ENCODE results near the gene KDM3B.

Gene KDM3B

DNA sequence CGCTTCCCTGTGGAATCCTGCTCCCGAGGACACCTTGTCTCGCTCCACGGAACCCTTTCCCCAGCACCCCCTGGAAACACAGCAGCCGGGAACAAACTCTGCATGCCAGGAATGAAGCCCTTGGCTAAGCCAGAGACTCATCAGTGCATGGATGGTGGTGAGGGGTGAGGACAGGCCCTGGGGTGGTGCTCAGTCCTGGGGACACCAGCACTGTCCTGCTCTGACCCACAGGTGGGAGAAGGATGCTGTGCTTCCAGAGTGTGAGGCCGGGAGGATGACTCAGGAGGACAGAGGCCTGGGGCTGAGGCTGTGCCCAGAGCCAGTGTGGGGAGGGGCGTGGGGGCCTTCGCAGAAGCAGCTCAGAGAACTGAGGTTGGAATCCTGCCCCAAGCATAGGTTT is 101.6 kb downstream of the KDM3B start:
- Mint-ChIP-seq H3K36me3 (ENCODE audit: low read depth) (no peaks in the 10 kb centered on the region), H3K27ac (no peak overlapping the region), H3K9me3 (no peaks in the 10 kb centered on the region), H3K4me1 (ENCODE audit: low read depth) (peaks cover 24% of the 10 kb centered on the region), H3K4me3 (no peak overlapping the region), H3K27me3 (peaks cover 22% of the 10 kb centered on the region)
- intact Hi-C loops (cut with micrococcal nuclease), result no loop called here

DNA sequence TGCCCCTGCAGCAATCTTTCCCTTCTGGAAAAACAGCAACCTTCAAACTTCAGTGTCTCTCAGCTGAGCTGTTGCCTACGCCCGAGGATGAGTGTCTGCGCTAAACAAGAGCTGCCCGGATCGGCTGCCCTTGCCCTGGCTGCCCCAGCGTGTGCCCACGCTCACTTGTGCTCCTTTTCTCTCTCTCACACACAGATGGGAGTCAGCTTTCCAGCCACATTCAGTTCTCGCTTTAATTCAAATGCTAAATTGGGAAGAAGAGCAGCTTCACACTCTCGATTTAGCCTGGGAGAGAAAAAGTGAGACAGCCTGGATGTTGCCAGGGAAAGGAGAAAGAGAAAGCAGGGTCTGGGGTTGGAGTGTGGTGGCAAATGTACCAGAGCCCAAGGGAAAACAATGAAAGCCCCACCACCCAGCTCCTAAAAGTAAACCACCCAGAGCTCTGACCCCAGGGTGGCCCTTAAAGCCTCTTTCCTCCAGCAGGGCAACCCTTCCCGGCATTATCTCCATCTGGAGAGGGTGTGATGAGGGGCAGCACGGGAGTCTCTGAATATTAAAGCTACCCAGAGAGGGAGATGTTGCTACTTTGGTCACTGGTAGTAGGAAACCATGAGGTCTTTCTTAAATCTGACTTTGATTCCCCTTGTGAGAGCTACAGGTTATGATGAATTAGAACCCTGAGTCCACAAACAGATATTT is 102.9 kb downstream of the KDM3B start:
- Mint-ChIP-seq H3K27ac (no peak overlapping the region), H3K36me3 (ENCODE audit: low read depth) (no peaks in the 10 kb centered on the region), H3K4me1 (ENCODE audit: low read depth) (peaks cover 24% of the 10 kb centered on the region), H3K9me3 (no peaks in the 10 kb centered on the region), H3K27me3 (peaks cover 18% of the 10 kb centered on the region), H3K4me3 (no peak overlapping the region)
- intact Hi-C loops (cut with micrococcal nuclease), result no loop called here

DNA sequence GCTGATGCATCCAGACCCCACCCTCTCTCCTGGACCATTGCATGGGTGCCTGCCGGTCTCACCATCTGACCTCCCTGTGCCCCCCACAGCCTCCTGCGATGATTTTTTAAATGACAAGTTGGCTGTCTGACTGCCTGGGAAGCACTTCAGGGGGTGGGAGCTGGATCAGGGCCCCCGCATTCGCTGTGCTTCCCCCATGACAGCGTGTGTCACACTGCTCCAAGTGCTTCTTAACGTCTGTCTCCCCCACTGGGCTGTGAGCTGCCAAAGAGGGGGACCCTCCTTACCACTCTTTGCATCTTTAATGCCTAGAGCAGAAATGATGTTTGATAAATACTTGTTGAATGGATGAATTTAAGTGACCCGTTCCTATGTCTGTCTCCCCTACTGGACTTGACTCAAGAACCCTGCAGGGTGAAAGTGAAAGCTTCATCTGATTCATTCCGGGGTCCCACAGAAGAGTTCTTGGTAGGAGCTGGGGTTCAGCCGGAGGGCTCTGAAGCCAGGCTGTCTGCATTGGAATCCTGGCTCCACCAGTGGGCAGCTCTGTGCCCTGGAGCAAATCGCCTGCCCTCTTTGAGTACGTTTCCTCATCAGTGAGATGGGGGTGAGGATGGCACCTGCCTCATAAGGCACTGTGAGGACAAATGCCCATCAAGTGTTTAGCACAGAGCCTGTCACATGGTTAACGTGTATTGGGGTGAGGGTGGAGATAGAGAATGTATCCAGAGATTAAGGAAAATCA is 105.2 kb downstream of the KDM3B start:
- Mint-ChIP-seq H3K4me3 (no peak overlapping the region), H3K36me3 (ENCODE audit: low read depth) (no peaks in the 10 kb centered on the region), H3K27me3 (peaks cover 12% of the 10 kb centered on the region), H3K27ac (no peak overlapping the region), H3K4me1 (ENCODE audit: low read depth) (peaks cover 37% of the 10 kb centered on the region), H3K9me3 (no peaks in the 10 kb centered on the region)
- intact Hi-C loops (cut with micrococcal nuclease), result no loop called here

DNA sequence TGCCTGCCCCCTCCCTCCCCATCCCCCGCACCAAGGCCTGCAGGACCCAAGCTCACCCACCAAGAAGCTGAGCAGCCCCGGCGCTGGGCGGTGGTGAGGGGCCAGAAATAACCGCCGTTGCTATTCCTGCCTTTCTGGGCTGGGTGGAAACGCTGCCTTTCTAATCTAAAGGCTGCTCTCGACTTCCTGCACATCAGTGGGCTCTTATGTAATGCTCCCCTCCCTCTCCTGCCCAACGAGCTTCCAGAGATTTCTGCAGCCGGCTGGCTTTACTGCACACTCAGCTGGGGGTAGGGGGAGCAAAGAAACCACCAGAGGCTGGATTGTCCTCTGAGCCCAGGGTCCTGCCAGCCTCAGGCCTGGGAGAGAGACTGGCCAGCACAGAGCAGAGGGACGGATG is 105.9 kb downstream of the KDM3B start:
- intact Hi-C loops (cut with micrococcal nuclease), result no loop called here
- H3K27me3 Mint-ChIP-seq, result peaks cover 12% of the 10 kb centered on the region

DNA sequence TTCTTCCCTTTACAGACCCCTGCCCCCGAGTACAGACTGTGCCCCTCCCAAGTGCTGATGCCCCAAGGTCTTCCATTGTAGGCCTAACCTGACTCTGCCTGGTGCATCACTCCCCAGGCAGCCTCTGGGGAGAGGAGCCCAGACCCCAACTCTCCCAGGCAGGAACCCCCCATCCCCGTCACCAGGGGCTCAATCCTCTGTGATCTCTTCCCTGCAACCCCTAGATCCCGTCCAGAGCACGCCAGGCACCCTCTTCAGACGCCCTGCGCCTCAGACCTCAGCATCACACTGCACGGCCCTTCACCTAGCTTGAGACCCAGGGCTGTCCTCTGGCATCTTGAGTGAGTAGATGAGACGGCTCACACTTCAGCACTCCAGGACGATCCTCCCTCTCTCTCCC is 106.4 kb downstream of the KDM3B start:
- H3K4me3 Mint-ChIP-seq, result no peak overlapping the region
- intact Hi-C loops (cut with micrococcal nuclease), result no loop called here

More for the DNA sequence above, 105.9 kb downstream of the KDM3B start:
- Mint-ChIP-seq H3K4me1 (ENCODE audit: low read depth) (peaks cover 37% of the 10 kb centered on the region), H3K9me3 (no peaks in the 10 kb centered on the region), H3K4me3 (no peak overlapping the region), H3K36me3 (ENCODE audit: low read depth) (no peaks in the 10 kb centered on the region), H3K27ac (peak overlapping the region; percentile 86)

DNA sequence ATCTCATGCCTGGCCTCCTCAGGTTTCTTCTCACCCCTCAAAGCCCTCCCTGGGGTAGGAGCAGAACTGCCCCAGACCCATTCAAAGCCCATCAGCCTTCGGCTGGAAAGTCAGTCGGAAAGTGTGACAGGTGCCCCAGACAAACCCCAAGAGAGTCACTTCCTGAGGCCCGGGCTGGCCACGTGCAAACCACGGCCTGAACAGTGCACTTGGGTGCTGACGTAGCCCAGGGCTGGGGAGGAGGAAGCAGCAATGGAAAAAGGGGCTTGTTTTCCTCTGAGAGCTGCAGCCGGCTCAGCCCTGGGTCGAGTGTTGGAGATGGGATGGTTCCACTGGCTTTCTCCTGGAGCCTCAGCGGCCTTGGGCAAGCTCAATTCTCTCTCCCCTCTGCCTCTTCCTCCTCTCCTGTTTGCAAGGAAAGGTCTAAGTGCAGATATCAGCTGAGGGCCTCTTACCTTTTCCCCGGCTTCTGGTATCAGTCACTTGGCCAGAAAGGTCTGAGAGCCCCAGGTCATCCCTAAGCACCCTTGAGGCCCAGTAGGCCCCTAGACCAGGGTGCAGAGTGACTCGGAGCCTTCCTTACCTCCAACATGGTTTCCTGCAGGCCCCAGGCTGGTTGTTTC is 106.9 kb downstream of the KDM3B start:
- Mint-ChIP-seq H3K4me3 (no peak overlapping the region), H3K4me1 (ENCODE audit: low read depth) (peaks cover 43% of the 10 kb centered on the region), H3K27me3 (peaks cover 12% of the 10 kb centered on the region), H3K36me3 (ENCODE audit: low read depth) (peaks cover under 1% of the 10 kb centered on the region), H3K9me3 (no peaks in the 10 kb centered on the region), H3K27ac (peak overlapping the region; percentile 86)
- intact Hi-C loops (cut with micrococcal nuclease), result no loop called here

More for the DNA sequence above, 106.4 kb downstream of the KDM3B start:
- H3K4me1 Mint-ChIP-seq (ENCODE audit: low read depth), result peaks cover 42% of the 10 kb centered on the region
- H3K36me3 Mint-ChIP-seq (ENCODE audit: low read depth), result no peaks in the 10 kb centered on the region
- peak overlapping the region; percentile 86 for H3K27ac Mint-ChIP-seq
- no peaks in the 10 kb centered on the region for H3K9me3 Mint-ChIP-seq
- H3K27me3 Mint-ChIP-seq, result peaks cover 12% of the 10 kb centered on the region

DNA sequence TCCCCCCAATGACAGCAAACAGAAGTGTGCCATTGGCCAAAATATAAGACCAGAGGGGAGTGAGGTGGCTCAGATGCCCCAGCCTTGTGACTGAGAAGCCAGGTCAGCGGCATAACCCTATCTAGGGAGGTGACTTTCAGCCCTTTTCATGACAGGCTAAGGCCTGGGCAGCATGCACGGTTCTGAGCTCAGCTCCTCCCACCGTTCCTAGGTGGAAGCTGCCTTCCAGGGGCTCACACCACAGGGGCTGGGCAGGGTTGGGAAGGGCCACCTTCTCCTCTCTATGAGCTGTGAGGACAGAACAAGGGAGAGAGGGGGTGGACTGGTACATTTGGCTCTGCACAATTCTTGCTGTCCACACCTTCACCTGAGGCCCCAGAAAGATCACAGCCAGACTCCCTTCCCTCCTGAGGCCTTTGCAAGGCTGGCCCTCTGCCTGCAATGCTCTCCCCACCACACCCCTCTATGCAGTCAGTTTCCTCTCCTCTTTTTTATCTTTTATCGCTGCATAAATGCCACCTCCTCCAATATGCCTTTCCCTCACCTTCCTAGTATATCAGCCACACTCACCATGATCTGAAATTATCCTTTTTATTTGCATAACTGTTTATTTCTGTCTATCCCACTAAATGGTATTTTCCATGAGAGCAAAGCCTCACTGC is 107.7 kb downstream of the KDM3B start:
- no peaks in the 10 kb centered on the region for H3K9me3 Mint-ChIP-seq
- peaks cover 12% of the 10 kb centered on the region for H3K27me3 Mint-ChIP-seq
- intact Hi-C loops (cut with micrococcal nuclease), result no loop called here
- H3K4me3 Mint-ChIP-seq, result no peak overlapping the region
- H3K4me1 Mint-ChIP-seq (ENCODE audit: low read depth), result peaks cover 43% of the 10 kb centered on the region
- H3K27ac Mint-ChIP-seq, result no peak overlapping the region
- peaks cover 7% of the 10 kb centered on the region for H3K36me3 Mint-ChIP-seq (ENCODE audit: low read depth)

DNA sequence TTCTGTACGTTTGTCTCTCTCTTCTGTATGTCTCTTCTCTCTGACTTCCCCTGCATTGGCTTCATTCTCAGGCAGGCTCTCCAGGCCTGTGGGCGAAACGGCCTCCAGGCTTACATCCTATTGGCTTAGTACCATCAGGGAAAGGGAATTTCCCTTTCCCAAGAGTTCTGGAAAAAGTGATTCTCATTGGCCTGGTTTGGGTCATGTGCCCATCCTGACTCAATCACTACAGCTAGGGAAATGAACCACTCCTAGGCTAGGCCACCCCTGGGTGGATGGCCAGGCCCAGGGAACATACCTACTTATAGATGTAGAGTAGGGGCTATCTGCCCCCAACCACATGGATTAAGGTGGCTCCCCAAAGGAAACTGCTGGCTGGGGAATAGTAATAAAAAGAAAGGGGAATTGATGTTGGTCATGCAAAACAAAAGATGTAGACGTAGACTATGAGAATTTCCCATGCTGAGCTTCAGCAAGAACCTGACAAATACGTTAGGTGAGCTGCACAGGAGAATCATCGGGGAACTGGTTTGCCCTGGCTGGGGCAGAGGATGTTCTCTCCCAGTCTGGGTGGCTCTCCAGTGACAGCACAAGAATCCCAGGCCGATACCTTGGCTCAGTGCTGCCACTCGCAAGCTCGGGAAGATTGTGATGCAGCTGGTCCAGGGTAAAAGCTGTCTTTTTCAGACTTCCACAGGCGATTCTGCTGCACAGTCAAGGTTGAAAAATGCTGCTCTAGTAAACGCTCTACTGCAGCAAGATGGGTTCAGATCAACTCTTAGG is 109.0 kb downstream of the KDM3B start:
- H3K4me3 Mint-ChIP-seq, result no peak overlapping the region
- peaks cover 21% of the 10 kb centered on the region for H3K27me3 Mint-ChIP-seq
- intact Hi-C loops (cut with micrococcal nuclease), result no loop called here
- H3K27ac Mint-ChIP-seq, result no peak overlapping the region
- H3K36me3 Mint-ChIP-seq (ENCODE audit: low read depth), result peaks cover 7% of the 10 kb centered on the region
- H3K4me1 Mint-ChIP-seq (ENCODE audit: low read depth), result peaks cover 51% of the 10 kb centered on the region
- H3K9me3 Mint-ChIP-seq, result no peaks in the 10 kb centered on the region

DNA sequence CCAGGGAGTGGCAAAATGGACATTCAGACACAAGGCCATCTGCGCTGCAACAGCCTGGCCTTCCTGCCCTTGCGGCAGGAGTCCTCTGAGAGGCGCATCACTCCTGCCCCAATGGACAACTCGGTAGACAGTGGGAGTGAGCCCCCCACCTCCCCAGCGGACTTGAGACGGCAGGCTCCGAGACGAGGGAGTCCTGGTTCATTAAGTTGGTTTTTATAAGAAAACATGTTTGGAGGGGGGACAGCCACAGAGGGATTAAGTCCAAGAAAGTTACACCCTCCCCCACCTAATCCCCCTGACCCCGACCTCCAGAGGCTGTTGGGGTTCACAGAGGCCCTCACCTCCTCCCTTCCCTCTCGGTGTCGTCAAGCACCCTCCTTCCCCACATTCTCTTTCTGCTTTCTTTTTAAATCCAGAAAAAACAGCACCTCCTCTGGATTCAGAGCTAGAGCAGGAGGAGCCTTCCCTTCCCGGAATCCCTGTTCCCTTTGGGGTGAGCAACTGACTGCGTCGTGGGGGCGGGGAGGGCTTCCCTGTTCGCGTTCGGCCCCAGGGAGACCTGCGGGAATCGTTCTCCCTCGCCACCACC is 111.0 kb downstream of the KDM3B start:
- intact Hi-C loops (cut with micrococcal nuclease), result loop anchor here (1.0 kb wide), 2 partner anchors 40 to 80 kb away; partner anchors contain the start of gene ETF1
- Mint-ChIP-seq H3K27me3 (peaks cover 28% of the 10 kb centered on the region), H3K36me3 (ENCODE audit: low read depth) (peaks cover 22% of the 10 kb centered on the region), H3K4me1 (ENCODE audit: low read depth) (peaks cover 61% of the 10 kb centered on the region), H3K27ac (peak overlapping the region; percentile 97), H3K4me3 (peak overlapping the region; percentile 81), H3K9me3 (no peaks in the 10 kb centered on the region)

DNA sequence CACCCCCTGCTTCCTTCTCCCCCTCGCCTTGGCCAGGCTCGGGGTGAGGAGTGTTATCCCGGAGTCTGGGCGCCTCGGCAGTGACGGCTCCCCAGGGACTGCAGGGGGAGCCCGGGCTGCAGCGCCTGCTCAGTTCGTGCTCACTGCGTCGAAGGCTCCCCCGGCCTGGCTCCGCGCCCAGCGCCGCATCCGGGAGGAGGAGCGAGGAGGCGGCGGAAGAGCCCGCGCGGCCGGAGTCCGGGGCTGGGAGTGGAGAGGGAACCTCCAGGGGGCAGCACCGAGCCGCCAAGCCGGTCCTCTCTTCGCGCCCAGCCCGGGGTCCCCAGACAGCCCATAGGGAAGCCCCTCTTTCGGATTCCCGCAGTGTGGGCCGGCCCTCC is 111.5 kb downstream of the KDM3B start:
- peaks cover 60% of the 10 kb centered on the region for H3K4me1 Mint-ChIP-seq (ENCODE audit: low read depth)
- H3K4me3 Mint-ChIP-seq, result peak overlapping the region; percentile 81
- intact Hi-C loops (cut with micrococcal nuclease), result loop anchor here (1.0 kb wide), 2 partner anchors 39 to 79 kb away; partner anchors contain the start of gene ETF1
- H3K27me3 Mint-ChIP-seq, result peaks cover 27% of the 10 kb centered on the region
- peak overlapping the region; percentile 97 for H3K27ac Mint-ChIP-seq
- H3K36me3 Mint-ChIP-seq (ENCODE audit: low read depth), result peaks cover 22% of the 10 kb centered on the region
- no peaks in the 10 kb centered on the region for H3K9me3 Mint-ChIP-seq

DNA sequence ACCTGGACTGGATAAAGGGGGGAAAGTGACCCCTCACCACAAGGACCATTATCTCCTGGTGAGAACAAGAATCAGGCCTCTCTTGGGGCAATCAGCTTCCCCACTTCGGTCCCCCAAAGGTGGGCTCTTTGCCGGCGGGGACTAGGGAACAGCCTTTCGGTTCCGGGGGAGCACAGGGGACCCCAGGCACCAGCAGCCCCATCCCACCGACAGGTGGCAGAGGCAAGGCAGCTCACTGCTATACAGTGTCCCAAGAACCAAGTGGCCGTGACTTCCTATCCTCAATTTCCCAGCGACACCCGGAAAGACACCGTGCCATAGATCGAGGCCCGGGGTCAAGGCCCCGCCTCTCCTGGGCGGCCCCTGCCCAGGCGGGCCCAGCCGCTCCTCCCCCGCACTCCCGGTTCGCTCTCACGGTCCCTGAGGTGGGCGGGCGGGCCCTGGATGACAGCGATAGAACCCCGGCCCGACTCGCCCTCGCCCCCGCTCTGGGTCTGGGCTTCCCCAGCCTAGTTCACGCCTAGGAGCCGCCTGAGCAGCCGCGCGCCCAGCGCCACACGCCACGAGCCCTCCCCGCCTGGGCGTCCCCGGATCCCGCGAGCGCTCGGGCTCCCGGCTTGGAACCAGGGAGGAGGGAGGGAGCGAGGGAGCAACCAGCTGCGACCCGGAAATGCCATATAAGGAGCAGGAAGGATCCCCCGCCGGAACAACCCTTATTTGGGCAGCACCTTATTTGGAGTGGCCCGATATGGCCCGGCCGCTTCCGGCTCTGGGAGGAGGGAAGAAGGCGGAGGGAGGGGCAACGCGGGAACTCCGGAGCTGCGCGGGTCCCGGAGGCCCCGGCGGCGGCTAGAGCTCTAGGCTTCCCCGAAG is 112.1 kb downstream of the KDM3B start:
- Mint-ChIP-seq H3K4me1 (ENCODE audit: low read depth) (peaks cover 54% of the 10 kb centered on the region), H3K4me3 (peak overlapping the region; percentile 81), H3K9me3 (no peaks in the 10 kb centered on the region), H3K27ac (peak overlapping the region; percentile 97), H3K27me3 (peaks cover 24% of the 10 kb centered on the region), H3K36me3 (ENCODE audit: low read depth) (peaks cover 22% of the 10 kb centered on the region)
- intact Hi-C loops (cut with micrococcal nuclease), result loop anchor here (1.0 kb wide), 3 partner anchors 28 to 79 kb away; partner anchors contain the start of gene ETF1
